Skeletal muscle tissue (tissue), 4 donors: ENCODE measurements around the gene LMF1. TPM values are rescaled to one million over a fixed set of nuclear protein-coding genes. Genes with fewer than 3 reads are reported as not detected.

Source experiments
- H3K27ac ChIP-seq: one replicate; pipeline ENCODE4 v1.7.0; 2013; ENCODE audit warnings: mild to moderate bottlenecking, low read depth, low read length, inconsistent platforms
- H3K27me3 ChIP-seq, 3 donors: one replicate each; pipeline ENCODE4 v1.7.0; 2013; ENCODE audit warnings: low read length in 3 of 3; ENCODE audit not compliant: control insufficient read depth in 3 of 3, insufficient read depth in 3 of 3
- H3K36me3 ChIP-seq, 3 donors: one replicate each; pipeline ENCODE4 v1.7.0; 2013; ENCODE audit warnings: low read length in 3 of 3; ENCODE audit not compliant: control insufficient read depth in 3 of 3, insufficient read depth in 3 of 3
- H3K4me1 ChIP-seq, 3 donors: one replicate each; pipeline ENCODE4 v1.7.0; 2013; ENCODE audit warnings: low read length in 3 of 3, mild to moderate bottlenecking in 3 of 3; ENCODE audit not compliant: control insufficient read depth in 3 of 3, insufficient read depth in 3 of 3
- H3K4me3 ChIP-seq, 3 donors: one replicate each; pipeline ENCODE4 v1.7.0; 2013; ENCODE audit warnings: low read length in 3 of 3
- H3K9ac ChIP-seq, 3 donors: one replicate each; pipeline ENCODE4 v1.7.0; 2013; ENCODE audit warnings: low read length in 3 of 3, mild to moderate bottlenecking in 3 of 3, moderate library complexity in 2 of 3, low read depth in 1 of 3
- H3K9me3 ChIP-seq, 3 donors: one replicate each; pipeline ENCODE4 v1.7.0; 2013; ENCODE audit warnings: low read length in 3 of 3; ENCODE audit not compliant: control insufficient read depth in 3 of 3
- total RNA-seq: library from RNA; depleted of rRNA; stranded (reverse); fragments of >200 nt; gene quantifications from one replicate; pipeline ENCODE4 v1.2.3, GENCODE V29; 2014
- donor health status: Osteomylitis.

LMF1 gene
- total RNA-seq, 1 donor from 2014 or later = 6.8 TPM

GRCh38 chr16:946048-946395 is 24.8 kb downstream of the LMF1 start:
- Histone ChIP-seq H3K36me3 (peaks cover 4 to 20% (median 9%) of the 10 kb centered on the region in 3 donors), H3K27ac (no peak overlapping the region), H3K4me1 (peaks cover 0 to 14% (median 0%) of the 10 kb centered on the region in 3 donors), H3K4me3 (no peak overlapping the region), H3K9ac (no peak overlapping the region), H3K27me3 (no peaks in the 10 kb centered on the region), H3K9me3 (no peaks in the 10 kb centered on the region)

DNA sequence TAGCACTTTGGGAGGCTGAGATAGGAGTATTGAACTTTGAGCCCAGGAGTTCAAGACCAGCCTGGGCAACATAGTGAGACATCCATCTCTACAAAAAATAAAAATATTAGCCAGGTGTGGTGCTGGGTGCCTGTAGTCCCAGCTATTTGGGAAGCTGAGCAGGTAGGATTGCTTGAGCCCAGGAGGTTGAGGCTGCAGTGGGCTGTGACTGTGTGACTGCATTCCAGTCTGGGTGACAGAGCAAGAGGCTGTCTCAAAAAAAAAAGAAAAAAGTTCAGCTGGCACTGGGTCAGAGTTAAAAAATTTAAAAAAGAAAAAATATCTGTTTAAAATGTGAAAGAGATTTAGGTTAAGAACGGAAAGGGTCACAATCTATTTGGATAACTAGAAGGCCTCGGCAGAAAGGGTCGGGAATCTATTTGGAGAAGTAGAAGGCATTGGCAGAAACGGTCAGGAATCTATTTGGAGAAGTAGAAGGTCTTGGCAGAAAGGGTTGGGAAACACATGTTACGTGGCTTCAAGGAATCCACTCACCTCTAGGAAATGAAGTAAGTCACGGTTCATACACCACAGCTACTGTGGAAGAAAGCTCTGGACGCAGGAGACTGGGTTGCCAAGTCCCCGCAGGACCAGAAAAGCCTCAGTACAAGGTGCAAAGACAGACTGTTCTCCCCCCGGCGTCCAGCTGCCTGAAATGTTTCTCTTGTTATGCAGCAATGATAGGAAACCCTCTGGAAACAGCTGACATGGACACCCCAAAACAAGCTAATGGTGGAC is 25.3 kb downstream of the LMF1 start:
- Histone ChIP-seq H3K27ac (no peak overlapping the region), H3K36me3 (peaks cover 4 to 23% (median 9%) of the 10 kb centered on the region in 3 donors), H3K4me1 (peaks cover 0 to 14% (median 0%) of the 10 kb centered on the region in 3 donors), H3K4me3 (no peak overlapping the region), H3K9me3 (no peaks in the 10 kb centered on the region), H3K27me3 (no peaks in the 10 kb centered on the region), H3K9ac (no peak overlapping the region)

GRCh38 chr16:943971-944370 is 26.8 kb downstream of the LMF1 start:
- Histone ChIP-seq H3K9me3 (no peaks in the 10 kb centered on the region), H3K4me1 (peaks cover 0 to 14% (median 0%) of the 10 kb centered on the region in 3 donors), H3K36me3 (peaks cover 8 to 27% (median 18%) of the 10 kb centered on the region in 3 donors), H3K27me3 (no peaks in the 10 kb centered on the region), H3K9ac (no peak overlapping the region), H3K4me3 (no peak overlapping the region), H3K27ac (no peak overlapping the region)

GRCh38 chr16:942436-943060 is 28.2 kb downstream of the LMF1 start:
- H3K36me3 ChIP-seq = peaks cover 8 to 30% (median 18%) of the 10 kb centered on the region in 3 donors
- no peak overlapping the region for H3K4me3 ChIP-seq
- no peaks in the 10 kb centered on the region for H3K27me3 ChIP-seq
- no peaks in the 10 kb centered on the region for H3K9me3 ChIP-seq
- no peak overlapping the region for H3K27ac ChIP-seq
- no peak overlapping the region for H3K9ac ChIP-seq
- peaks cover 0 to 6% (median 0%) of the 10 kb centered on the region in 3 donors for H3K4me1 ChIP-seq

GRCh38 chr16:939941-940340 is 30.8 kb downstream of the LMF1 start:
- H3K9ac ChIP-seq = no peak overlapping the region
- H3K27me3 ChIP-seq = no peaks in the 10 kb centered on the region
- no peak overlapping the region for H3K4me3 ChIP-seq
- no peaks in the 10 kb centered on the region for H3K9me3 ChIP-seq
- H3K4me1 ChIP-seq = no peaks in the 10 kb centered on the region
- no peak overlapping the region for H3K27ac ChIP-seq
- peaks cover 3 to 15% (median 9%) of the 10 kb centered on the region in 3 donors for H3K36me3 ChIP-seq

DNA sequence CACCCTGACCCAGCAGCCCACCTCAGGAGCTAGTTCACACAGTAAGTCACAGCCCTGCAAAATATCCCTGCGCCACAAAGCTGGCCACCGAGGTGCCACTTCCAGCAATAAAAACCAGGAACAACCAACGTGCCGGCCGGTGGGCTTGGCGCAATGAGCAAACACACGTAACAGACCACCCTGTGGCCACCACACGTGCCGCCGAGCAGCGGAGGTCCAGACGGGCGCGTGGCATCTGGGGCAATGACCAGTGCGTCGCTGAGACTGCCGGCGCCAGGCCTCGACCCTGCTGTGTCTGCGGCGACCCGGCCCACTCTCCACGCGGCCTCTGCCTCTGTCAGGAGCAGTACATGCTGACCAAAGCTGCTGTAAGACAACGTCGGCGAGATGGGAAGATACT is 31.5 kb downstream of the LMF1 start:
- H3K4me1 ChIP-seq = no peaks in the 10 kb centered on the region
- H3K9me3 ChIP-seq = no peaks in the 10 kb centered on the region
- no peak overlapping the region for H3K4me3 ChIP-seq
- H3K27ac ChIP-seq = no peak overlapping the region
- H3K9ac ChIP-seq = no peak overlapping the region
- H3K27me3 ChIP-seq = no peaks in the 10 kb centered on the region
- H3K36me3 ChIP-seq = peaks cover 3 to 15% (median 9%) of the 10 kb centered on the region in 3 donors

DNA sequence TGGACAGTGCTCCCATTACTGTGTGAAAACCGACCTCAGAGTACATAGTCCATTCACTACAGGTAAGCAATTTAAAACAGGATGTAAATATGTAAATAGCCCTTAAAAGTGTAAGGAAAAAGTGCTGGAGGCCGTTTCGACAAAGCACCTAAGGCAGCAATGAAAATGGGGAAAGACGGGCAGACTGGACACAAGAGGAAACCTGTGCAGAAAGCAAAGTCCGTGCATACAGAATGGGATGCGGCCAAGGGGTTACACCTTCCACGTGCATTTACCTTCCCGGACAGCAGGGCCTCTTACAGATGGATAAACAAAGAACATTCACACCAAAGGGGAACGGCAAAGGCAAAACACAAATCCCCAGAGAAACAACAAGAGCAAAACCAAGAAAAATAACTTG is 32.0 kb downstream of the LMF1 start:
- Histone ChIP-seq H3K4me1 (no peaks in the 10 kb centered on the region), H3K4me3 (no peak overlapping the region), H3K27ac (no peak overlapping the region), H3K27me3 (no peaks in the 10 kb centered on the region), H3K36me3 (peaks cover 7 to 16% (median 11%) of the 10 kb centered on the region in 3 donors), H3K9me3 (no peaks in the 10 kb centered on the region), H3K9ac (no peak overlapping the region)

DNA sequence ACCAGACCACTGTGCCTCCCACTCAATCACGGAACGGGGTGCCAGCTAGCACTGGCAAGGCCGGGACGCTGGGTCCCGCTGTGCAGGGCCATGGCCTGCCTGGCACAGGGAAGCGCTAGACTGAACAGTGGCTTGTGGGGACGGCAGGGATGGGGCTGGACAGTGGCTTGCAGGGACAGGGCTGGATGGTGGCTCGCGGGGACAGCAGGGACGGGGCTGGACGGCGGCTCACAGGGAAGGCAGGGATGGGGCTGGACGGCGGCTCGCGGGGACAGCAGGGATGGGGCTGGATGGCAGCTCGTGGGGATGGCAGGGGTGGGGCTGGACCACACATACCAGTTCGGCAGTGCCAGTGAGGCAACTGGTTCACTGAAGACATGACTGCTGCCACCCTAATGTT is 32.6 kb downstream of the LMF1 start:
- H3K4me3 ChIP-seq = no peak overlapping the region
- H3K27me3 ChIP-seq = no peaks in the 10 kb centered on the region
- H3K9ac ChIP-seq = no peak overlapping the region
- no peak overlapping the region for H3K27ac ChIP-seq
- H3K36me3 ChIP-seq = peaks cover 11 to 21% (median 15%) of the 10 kb centered on the region in 3 donors
- H3K4me1 ChIP-seq = no peaks in the 10 kb centered on the region
- H3K9me3 ChIP-seq = no peaks in the 10 kb centered on the region

GRCh38 chr16:937723-938122 is 33.1 kb downstream of the LMF1 start:
- no peaks in the 10 kb centered on the region for H3K27me3 ChIP-seq
- no peaks in the 10 kb centered on the region for H3K4me1 ChIP-seq
- peaks cover 11 to 24% (median 18%) of the 10 kb centered on the region in 3 donors for H3K36me3 ChIP-seq
- H3K27ac ChIP-seq = no peak overlapping the region
- H3K4me3 ChIP-seq = no peak overlapping the region
- no peak overlapping the region for H3K9ac ChIP-seq
- H3K9me3 ChIP-seq = no peaks in the 10 kb centered on the region

GRCh38 chr16:937311-937710 is 33.5 kb downstream of the LMF1 start:
- Histone ChIP-seq H3K9me3 (no peaks in the 10 kb centered on the region), H3K9ac (no peak overlapping the region), H3K36me3 (peaks cover 11 to 25% (median 19%) of the 10 kb centered on the region in 3 donors), H3K27ac (no peak overlapping the region), H3K4me1 (no peaks in the 10 kb centered on the region), H3K27me3 (no peaks in the 10 kb centered on the region), H3K4me3 (no peak overlapping the region)
